GM21447 (cell line): ENCODE measurements around the gene DSPP.
"Not testable (repeated sequence)": the region's sequence is repeated elsewhere in the genome, so short reads cannot be mapped to it uniquely, and the experiment has no call there.

Source experiments
- ATAC-seq: cut with Tn5 transposase; IDR thresholded peaks from one replicate; pipeline ENCODE4 v1.9.1; 2021; ENCODE audit not compliant: unreplicated experiment

DSPP gene

DNA sequence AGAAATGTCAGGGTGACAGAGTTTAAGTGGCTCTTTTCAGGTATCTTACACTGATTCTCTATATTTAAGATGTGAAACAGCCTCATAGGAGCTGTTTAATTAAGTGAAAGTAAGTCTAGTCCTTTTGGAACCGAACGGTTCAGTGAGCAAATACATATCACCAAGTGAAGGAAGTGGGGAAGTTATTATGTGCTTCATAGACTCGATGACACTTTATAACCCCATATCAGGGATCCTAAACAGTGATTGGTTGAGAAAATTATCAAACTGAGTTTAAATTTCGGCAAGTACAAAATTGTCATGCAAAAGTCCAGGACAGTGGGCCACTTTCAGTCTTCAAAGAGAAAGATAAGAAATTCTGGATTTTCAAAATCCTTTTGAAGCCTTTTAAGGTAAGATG is at the start of gene DSPP:
DSPP (plus strand) TSS at position 301 of the 400 bp plus-strand sequence. CDS start 2,380 bp downstream, outside the sequence.
- ATAC-seq = no peak

DNA sequence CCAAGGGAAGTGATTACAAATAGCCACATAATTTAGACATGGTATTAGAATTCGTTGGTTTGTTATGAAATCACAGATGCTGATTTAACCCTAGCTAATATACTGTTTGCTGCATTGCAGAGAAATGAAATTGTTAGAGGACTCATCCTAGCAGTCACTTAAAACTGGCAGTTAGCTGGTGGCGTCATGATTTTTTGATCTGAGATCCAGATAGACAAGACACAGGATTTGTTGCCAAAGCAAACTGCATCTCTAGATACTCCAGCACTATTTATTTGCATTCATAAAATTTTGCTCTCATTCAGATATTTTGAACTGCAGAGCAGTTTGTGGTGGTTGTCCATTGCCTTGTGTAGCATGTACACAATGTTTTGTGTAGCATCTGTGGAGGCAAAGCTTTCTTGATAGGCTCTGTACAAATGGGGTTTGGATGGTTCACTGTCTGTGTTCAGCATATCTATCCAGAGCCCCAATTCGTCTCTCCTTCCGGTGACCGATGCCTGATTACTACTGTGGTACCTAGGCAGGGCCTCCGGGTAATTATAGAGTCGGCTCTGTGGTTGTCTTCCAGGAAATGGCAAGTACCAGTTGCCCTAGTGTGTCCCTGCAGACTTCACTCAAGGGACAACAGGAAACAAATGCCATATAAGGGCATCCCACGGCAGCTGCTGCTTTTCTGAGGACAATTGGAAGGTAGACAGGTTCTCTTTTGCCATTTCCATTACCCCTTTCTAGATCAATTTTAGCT is 49.1 kb upstream of the DSPP start:
- peak; percentile 100 for ATAC-seq

DNA sequence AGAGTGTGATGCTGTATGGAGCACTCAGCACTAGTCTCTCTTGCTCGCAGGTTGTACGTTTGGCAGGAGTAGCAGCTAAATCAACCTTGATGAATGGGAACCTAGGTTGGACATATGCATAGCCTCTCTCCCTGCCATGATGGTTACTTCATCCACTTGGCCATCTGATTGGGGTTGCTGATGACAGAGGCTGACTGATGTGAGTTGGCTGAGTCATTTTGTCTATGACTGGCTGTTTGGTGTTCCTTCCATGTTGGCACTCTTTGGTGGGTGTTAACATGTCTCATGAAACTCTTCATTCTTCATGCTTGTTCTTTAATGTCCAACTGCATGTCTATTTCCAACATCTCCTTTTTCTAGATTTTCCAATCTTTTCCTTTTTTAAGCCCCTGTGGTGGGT is 47.5 kb upstream of the DSPP start:
- no peak for ATAC-seq

DNA sequence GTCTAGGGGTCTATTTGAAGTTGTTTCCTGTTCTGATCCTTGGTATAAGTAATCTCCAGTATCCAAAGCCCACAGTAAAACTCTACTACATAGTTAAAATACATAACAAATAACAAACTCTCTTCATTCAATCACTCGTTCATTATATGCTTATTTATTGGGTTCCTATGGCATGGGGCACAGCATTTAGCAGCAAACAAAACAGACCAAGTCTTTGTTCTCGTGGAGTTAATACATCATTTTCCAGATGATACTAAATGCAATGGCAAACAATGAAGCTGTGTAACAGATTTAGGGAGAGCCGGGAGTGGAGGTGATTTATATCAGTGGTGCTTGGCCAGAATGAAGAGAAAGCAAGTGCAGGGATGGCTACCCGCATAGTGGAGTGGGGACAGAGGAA is 42.6 kb upstream of the DSPP start:
- no peak for ATAC-seq

DNA sequence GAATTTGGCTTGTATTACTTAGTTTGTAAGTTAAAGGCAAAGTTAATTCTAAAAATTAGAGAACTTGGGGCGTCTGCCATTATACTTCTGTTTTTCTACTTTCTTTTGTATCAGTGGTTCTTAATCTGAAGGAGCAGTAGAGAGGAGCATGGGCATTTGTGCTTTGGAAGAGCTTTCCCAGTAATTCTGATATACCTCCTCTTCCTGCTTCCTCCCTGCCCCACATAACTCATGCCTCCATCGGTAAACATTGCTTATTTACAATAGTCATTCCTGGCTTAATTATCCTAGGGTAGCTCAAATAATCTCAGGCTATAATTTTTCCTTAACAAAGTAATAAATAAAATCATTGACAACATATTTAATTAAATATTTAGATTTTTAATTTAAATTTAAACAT is 42.1 kb upstream of the DSPP start:
- ATAC-seq = no peak

DNA sequence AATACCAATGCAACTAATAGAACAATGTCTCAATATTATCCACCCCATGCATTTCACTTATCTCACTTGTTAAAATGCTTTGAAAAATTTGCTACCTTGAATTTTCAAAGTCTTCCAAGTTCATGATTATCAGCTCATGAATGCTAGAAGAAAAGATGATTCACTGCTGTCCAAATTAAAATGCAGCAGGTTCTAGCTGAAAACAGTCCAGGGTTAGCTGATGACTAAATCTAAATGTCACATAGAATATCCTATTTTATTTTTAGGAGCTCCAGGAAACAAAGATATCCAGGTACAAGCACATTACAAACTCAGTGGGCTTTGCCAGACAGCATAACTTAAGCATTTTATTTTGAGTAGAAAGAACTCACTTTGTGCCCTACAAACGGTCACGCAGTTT is 41.1 kb upstream of the DSPP start:
- ATAC-seq = no peak

DNA sequence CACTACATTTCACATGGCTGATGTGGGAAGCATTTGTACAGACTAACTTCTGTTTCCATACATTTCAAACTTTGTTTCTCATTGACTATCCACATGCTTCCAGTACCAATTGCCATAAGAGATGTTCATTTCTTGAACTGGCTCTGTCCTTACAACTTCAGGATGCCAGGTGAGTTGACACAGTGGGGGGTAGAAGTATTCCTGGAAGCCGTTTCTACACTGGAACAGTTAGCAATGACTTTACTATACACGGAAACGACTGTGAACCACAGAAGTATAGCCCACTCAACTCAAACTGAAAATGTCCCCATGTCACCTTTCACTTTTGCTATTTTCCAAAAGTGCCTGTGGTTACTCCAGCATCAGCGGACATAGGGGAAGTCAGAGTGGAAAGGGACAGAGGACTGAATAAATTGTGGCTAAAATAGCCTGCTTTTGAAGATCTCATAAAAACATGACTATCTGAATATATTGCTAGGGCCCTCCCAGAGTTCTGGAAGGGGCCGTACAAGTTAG is 38.0 kb upstream of the DSPP start:
- ATAC-seq = no peak

DNA sequence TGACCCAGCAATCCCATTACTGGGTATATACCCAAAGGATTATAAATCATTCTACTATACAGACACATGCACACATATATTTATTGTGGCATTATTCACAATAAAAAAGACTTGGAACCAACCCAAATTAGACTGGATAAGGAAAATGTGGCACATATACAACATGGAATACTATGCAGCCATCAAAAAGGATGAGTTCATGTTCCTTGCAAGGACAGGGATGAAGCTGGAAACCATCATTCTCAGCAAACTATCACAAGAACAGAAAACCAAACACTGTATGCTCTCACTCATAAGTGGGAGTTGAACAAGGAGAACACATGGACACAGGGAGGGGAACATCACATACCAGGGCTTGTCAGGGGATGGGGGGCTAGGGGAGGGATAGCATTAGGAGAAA is 34.0 kb upstream of the DSPP start:
- ATAC-seq = not testable (repeated sequence)

DNA sequence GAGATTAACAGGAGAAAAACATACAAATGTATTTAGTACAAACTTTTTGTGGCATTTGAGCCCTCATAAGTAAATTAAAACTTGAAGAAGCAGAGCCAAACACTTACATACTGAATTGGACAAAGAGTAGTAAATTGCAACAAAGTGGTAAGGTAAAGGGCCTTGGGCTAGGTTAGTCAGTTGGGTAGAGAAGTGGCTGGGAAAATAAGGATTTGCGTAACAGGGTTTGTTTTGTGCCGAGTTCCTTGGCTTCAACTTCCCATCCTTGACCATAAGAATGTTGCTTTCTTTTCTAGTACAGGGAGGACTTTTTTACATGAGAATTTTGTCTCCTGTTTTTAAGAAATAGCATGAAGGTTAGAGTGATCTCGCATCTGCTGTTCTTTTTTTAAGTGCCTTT is 33.3 kb upstream of the DSPP start:
- no peak for ATAC-seq

DNA sequence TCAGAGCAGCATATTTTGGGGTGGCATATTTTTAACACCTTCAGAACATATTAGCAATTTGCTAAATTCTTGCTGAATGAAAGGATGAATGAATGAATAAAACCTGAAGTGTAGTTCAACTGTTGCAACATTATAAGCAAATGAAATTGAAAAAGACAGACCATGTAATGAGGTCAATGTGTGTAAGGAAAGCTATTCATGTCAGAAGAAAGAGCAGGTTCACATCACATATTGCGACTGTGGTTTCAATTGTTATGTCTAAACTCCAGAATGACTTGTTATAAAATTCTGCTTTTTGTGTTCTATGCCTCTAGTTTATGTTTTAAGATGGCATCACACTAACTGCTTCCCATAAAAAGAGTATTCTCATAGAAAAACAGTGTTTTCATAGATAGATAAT is 32.9 kb upstream of the DSPP start:
- ATAC-seq = no peak

DNA sequence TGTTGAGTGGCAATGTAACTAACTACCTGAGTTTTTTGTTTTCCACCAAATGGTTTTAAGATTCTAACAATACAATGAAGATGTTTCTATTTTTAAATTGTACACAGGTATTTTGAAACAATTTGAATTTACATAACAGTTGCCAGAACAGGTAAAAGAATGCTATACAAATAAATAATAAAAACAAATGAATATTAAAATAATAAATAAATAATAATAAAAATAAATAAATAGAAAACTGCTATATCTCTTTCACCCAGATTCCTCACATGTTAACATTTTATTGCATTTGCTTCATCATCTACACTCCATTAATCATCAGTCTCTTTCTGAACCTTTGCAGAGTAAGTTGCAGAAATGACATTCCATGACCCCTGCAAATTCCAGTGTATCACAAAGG is 32.3 kb upstream of the DSPP start:
- ATAC-seq = no peak

DNA sequence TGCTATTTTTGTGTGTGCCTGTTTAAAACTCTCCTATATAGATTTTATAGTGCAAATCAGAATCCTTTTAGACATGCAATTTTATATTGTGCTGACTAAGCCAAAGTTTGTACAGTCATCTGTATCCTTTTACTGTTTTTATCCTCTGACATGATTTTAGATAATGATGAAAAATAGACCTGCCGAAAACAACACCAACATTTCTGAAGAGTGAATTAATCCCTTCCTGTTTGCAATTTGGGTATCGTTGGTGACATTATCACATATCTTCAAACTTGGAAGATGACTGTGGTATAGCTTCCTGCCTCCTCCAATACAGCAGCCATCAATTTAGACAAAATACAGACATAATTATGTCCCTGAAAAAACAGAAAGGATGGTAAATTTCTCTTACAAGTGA is 28.9 kb upstream of the DSPP start:
- no peak for ATAC-seq

DNA sequence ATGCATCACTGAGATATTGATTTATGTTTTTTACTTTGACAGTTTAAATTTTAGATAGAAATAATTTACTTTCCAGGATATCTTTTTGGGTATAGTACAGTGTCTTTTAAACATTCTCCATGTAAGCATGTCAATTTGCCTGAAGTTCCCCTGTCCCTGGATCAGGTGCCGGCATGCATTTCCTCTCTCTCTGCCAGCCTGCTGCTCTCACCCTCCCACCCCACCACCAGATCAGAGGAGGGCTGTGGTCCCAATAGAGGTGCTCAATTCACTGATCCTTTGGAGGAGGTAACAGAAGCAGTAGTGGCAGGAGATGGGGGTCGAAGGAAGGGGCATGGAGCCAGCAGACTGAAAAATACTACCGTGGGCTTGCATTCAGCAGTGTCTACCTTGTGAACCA is 28.3 kb upstream of the DSPP start:
- ATAC-seq = no peak

DNA sequence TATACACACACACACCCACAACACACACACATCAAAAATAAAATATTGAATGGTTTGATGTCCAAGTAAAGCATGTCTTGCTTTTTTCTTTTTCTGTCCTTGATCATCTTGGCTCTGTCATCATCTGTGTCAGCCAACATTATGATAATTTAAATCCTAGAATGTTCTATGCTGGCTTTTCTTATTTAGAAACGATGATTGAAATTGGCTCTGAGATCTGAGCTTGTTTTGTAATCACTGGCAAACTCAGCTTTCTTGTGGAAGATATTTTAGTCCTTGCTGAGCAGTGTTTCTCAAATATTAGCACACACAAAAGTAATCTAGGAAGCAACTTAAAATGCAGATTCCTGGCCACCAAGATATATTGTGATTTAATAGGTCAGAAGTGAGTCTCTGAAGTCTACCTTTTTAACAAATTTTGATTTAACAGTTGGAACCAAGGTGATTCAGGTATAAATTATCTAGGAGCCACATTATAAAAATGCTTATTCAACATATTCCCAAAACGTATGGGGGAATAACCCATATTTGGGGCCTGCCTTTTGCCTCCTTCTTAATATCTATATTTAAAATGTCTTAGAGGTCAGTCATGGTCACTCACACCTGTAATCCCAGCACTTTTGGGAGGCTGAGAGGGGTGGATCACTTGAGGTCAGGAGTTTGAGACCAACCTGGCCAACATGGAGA is 24.0 kb upstream of the DSPP start:
- ATAC-seq = no peak

DNA sequence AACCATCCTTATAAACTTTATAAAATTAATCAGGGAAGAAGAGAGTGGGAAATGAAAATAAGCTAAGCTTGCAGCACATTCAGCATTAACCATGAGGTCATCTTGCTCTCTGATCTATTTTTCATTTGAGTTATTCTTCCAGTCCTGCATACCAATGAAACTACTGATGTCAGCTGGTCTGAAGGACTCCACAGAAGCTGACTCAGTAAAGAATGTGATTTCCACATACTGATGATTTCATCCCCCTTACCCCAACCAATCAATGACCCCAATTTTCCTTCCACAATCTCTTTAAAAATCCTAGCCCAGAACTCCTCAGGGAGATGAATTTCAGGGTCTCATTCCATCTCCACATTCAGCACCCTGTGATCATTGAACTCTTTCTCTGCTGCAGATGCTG is 18.8 kb upstream of the DSPP start:
- ATAC-seq = no peak

DNA sequence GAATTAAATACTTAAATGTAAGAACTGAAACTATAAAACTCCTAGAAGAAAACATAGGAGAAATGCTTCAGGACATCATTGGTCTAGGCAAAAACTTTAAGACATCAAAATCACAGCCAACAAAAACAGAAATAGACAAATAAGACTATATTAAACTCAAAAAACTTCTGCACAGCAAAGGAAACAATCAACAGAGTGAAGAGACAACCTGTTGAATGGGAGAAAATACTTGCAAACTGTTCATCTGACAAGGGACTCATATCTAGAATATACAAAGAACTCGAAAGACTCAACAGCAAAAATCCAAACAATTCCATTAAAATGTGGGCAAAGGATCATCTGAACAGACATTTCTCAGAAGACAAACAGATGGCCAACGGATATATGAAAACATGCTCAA is 16.2 kb upstream of the DSPP start:
- ATAC-seq = no peak

DNA sequence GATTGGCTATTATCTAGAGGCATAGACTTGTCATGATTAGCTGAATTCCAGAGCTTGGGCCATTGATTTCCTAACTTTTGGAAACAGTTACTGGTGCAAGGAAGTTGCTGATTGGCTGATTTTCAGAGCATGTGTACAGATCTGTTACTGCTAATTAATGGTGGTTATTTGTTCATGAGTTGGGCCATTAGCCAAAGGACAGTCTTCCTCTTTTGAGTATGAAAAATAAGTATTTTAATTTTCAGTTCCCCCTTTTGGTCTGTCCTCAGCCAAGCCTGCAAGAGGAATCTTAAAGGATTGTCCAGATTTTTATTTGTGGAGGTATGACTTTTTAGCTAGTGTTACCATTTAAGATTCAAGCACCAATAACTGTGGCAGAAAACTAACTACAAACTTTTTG is 7.0 kb upstream of the DSPP start:
- ATAC-seq = no peak

DNA sequence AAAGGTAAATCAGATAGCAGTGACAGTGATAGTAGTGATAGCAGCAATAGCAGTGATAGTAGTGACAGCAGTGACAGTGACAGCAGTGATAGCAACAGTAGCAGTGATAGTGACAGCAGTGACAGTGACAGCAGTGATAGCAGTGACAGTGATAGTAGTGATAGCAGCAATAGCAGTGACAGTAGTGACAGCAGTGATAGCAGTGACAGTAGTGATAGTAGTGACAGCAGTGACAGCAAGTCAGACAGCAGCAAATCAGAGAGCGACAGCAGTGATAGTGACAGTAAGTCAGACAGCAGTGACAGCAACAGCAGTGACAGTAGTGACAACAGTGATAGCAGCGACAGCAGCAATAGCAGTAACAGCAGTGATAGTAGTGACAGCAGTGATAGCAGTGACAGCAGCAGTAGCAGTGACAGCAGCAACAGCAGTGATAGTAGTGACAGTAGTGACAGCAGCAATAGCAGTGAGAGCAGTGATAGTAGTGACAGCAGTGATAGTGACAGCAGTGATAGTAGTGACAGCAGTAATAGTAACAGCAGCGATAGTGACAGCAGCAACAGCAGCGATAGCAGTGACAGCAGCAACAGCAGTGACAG is 6.1 kb downstream of the DSPP start:
- ATAC-seq = no peak

DNA sequence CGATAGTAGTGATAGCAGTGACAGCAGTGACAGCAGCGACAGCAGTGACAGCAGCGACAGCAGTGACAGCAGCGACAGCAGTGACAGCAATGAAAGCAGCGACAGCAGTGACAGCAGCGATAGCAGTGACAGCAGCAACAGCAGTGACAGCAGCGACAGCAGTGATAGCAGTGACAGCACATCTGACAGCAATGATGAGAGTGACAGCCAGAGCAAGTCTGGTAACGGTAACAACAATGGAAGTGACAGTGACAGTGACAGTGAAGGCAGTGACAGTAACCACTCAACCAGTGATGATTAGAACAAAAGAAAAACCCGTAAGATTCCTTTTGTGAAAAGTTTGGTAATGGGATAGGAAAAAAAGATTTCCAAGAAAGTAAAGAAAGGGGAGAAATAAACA is 7.9 kb downstream of the DSPP start:
- no peak for ATAC-seq

DNA sequence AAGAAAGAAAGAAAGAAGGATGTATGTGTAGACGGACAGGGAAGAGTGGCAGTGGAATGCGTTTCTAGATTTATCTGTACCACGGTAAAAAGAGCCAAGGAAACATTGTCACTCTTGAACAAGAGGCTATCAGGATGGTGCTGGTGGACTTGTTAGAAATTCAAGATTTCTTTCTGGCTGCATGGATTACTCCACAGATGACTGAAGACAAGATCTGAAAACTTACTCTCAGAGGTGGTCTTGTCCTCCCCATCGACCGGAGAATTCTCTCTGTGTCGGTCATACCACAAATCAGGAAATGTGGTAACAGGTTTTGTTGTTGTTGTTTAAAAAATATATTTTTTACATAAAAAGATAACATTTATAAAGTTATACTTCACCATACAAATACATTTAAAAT is 11.8 kb downstream of the DSPP start:
- no peak for ATAC-seq

DNA sequence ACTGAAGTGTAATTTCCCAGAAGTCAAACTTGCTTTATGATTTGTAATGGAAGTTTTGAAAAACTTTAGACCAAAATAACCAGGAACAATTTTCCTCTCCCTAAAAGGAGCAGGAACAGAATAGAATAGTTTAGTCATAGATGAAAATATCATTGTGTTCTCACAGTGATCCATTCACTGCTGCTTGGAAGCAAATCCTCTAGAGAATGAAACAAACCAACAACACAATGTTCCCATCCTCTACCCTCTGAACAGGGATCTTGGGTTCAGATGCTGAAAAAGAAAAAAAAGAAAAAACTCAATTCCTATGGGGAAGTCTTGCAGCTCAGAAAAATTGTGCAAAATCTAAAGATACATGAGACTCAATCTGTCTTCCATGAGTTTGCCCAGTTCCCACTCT is 12.2 kb downstream of the DSPP start:
- no peak for ATAC-seq

DNA sequence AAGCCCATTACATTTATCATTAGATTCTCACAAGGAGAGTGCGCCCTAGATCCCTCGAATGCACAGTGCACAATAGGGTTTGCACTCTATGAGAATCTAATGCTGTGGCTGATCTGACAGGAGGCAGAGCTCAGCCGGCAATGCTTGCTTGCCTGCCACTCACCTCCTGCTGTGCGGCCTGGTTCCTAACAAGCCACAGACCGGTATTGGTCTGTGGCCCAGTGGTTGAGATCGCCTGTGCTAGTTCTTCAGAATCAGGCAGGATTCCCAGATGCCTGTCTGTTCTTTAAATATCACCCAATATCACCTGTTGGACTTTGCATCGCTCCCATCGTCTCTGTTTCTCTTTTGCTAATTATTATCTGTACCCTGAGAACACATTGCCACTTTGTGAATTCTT is 14.0 kb downstream of the DSPP start:
- no peak for ATAC-seq
